ENCODE measurements around the gene TAF9. TPM values are rescaled to one million over a fixed set of nuclear protein-coding genes. Genes with fewer than 3 reads are reported as not detected.
"Not testable (repeated sequence)": the region's sequence is repeated elsewhere in the genome, so short reads cannot be mapped to it uniquely, and the experiment has no call there.

The TAF9 gene
- total RNA-seq, 4 donors from 2014 or later = 35.3 to 58.6 (median 45.6) TPM

DNA sequence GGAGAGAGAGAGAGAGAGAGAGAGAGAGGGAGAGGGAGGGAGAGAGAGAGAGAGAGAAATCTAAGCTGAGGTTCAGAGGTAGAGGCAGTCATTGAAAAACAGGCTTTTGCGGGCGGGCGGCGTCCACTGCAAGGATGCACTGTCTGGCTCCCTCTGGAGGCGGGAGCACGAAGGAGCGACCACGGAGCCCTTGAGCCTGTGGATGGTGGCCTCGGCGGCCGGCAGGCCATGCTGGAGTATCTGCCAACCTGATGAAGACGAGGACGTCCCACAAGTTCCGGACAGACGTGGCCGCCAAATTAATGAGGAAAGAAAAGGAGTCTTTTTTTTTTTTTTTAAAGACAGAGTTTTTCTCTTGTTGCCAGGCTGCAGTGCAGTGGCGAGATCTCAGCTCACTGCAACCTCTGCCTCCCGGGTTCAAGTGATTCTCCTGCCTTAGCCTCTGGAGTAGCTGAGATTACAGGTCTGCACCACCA, 34.5 kb downstream of the TAF9 start:
- intact Hi-C loops (cut with DNase I; ENCODE audit: low total_unique reads) = no loop called here
- H3K27me3 ChIP-seq = no peaks in the 10 kb centered on the region
- H3K9me3 ChIP-seq = no peaks in the 10 kb centered on the region
- H3K36me3 ChIP-seq = no peaks in the 10 kb centered on the region
- TF ChIP-seq, protein P1, sequence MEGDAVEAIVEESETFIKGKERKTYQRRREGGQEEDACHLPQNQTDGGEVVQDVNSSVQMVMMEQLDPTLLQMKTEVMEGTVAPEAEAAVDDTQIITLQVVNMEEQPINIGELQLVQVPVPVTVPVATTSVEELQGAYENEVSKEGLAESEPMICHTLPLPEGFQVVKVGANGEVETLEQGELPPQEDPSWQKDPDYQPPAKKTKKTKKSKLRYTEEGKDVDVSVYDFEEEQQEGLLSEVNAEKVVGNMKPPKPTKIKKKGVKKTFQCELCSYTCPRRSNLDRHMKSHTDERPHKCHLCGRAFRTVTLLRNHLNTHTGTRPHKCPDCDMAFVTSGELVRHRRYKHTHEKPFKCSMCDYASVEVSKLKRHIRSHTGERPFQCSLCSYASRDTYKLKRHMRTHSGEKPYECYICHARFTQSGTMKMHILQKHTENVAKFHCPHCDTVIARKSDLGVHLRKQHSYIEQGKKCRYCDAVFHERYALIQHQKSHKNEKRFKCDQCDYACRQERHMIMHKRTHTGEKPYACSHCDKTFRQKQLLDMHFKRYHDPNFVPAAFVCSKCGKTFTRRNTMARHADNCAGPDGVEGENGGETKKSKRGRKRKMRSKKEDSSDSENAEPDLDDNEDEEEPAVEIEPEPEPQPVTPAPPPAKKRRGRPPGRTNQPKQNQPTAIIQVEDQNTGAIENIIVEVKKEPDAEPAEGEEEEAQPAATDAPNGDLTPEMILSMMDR (IDR thresholded peaks at IDR 0.05 in 4 of 5, conservative IDR thresholded peaks at IDR 0.05 in 1 of 5) = peak; percentile 46 to 82 (median 72)
- TF ChIP-seq POLR2A (IDR thresholded peaks at IDR 0.05) = no peak
- DNase-seq (peak; percentile 60 to 78), ATAC-seq (peak; percentile 79 to 86)
- in situ Hi-C loops (cut with MboI; ENCODE audit: low sequenced_read_pairs in 4 of 4) = loop anchor here in 2 of 4 donors (10.0 kb wide), 3 partner anchors 100 to 290 kb away; partner anchors contain the start of genes CDK7 (in 1 of the 2) and SLC30A5 (in 1 of the 2)
- H3K4me1 ChIP-seq = peaks cover 8 to 15% of the 10 kb centered on the region in 2 donors
- H3K4me3 ChIP-seq = peak overlapping the region in 2 of 4 donors; percentile 15 to 16
- peak overlapping the region; percentile 14 to 68 (median 49) for H3K27ac ChIP-seq

DNA sequence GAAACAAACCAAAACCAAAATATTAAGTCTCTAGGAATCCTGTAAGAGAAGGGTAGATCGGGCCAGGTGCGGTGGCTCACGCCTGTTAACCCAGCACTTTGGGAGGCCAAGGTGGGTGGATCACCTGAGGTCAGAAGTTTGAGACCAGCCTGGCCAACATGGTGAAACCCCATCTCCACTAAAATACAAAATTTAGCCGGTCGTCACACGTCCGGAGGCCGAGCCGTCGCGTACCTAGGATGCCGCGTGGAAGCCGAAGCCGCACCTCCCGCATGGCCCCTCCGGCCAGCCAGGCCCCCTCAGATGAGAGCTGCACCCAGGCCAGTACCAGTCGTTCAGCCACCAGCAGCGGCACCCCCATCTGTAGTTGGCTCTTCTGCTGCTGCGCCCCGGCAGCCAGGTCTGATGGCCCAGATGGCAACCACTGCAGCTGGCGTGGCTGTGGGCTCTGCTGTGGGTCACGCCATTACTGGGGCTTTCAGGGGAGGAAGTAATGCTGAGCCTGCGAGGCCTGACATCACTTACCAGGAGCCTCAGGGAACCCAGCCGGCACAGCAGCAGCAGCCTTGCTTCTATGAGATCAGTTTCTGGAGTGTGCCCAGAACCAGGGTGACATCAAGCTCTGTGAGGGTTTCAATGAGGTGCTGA, 35.5 kb downstream of the TAF9 start:
- Histone ChIP-seq H3K4me1 (peaks cover 8 to 15% of the 10 kb centered on the region in 2 donors), H3K27ac (peak overlapping the region in 1 of 4 donors; percentile 86)
- ATAC-seq, H3K27me3 ChIP-seq, H3K4me3 ChIP-seq, H3K36me3 ChIP-seq, H3K9me3 ChIP-seq, DNase-seq: not testable (repeated sequence)
- intact Hi-C loops (cut with DNase I; ENCODE audit: low total_unique reads) (loop anchor here (2.0 kb wide), 3 partner anchors 35 to 291 kb away; partner anchors contain the start of genes AK6, CDK7, RAD17 and TAF9), in situ Hi-C loops (cut with MboI; ENCODE audit: low sequenced_read_pairs in 4 of 4) (loop anchor here in 2 of 4 donors (10.0 kb wide), 3 partner anchors 99 to 289 kb away; partner anchors contain the start of genes CDK7 (in 1 of the 2) and SLC30A5 (in 1 of the 2))

- Histone ChIP-seq H3K4me3 (peak overlapping the region; percentile 73 to 89 (median 79)), H3K4me1 (peaks cover 8 to 15% of the 10 kb centered on the region in 2 donors), H3K9me3 (no peaks in the 10 kb centered on the region), H3K36me3 (no peaks in the 10 kb centered on the region), H3K27ac (peak overlapping the region; percentile 72 to 86 (median 80)), H3K27me3 (no peaks in the 10 kb centered on the region)
- TF ChIP-seq, protein P1 (IDR thresholded peaks at IDR 0.05 in 4 of 5, conservative IDR thresholded peaks at IDR 0.05 in 1 of 5) = no peak
- no peak for TF ChIP-seq POLR2A (IDR thresholded peaks at IDR 0.05)
- DNase-seq (no peak), ATAC-seq (no peak)
- in situ Hi-C loops (cut with MboI; ENCODE audit: low sequenced_read_pairs in 4 of 4) (loop anchor here in 2 of 4 donors (10.0 kb wide), 3 partner anchors 97 to 287 kb away; partner anchors contain the start of genes CDK7 (in 1 of the 2) and SLC30A5 (in 1 of the 2)), intact Hi-C loops (cut with DNase I; ENCODE audit: low total_unique reads) (loop anchor here (1.0 to 2.0 kb wide), 4 partner anchors 37 to 289 kb away; partner anchors contain the start of genes AK6, CDK7, RAD17 and TAF9)
Observed at GRCh38 chr5:69331528-69332445, 37.5 kb downstream of the TAF9 start.

GRCh38 chr5:69329905-69330489, 39.3 kb downstream of the TAF9 start:
- Histone ChIP-seq H3K4me3 (no peak overlapping the region), H3K27ac (no peak overlapping the region), H3K9me3 (no peaks in the 10 kb centered on the region), H3K27me3 (no peaks in the 10 kb centered on the region), H3K4me1 (peaks cover 8 to 14% of the 10 kb centered on the region in 2 donors), H3K36me3 (no peaks in the 10 kb centered on the region)
- DNase-seq (no peak), ATAC-seq (no peak)
- TF ChIP-seq, protein P1 (IDR thresholded peaks at IDR 0.05 in 4 of 5, conservative IDR thresholded peaks at IDR 0.05 in 1 of 5) = no peak
- no peak for TF ChIP-seq POLR2A (IDR thresholded peaks at IDR 0.05)
- in situ Hi-C loops (cut with MboI; ENCODE audit: low sequenced_read_pairs in 4 of 4) = loop anchor here in 2 of 4 donors (10.0 kb wide), 3 partner anchors 95 to 285 kb away; partner anchors contain the start of genes CDK7 (in 1 of the 2) and SLC30A5 (in 1 of the 2)
- intact Hi-C loops (cut with DNase I; ENCODE audit: low total_unique reads) = no loop called here

Measured in gastrocnemius medialis (tissue), 4 donors.